GM12873 (cell line): ENCODE data around the gene TUSC2.

Experiments used
- CTCF ChIP-seq: IDR thresholded peaks from 2 replicates; pipeline ENCODE4 v1.5.1; 2012; ENCODE audit warnings: low read depth, mild to moderate bottlenecking, moderate library complexity, low read length, control low read depth; ENCODE audit not compliant: insufficient read depth; ENCODE audit errors: missing control alignments

The TUSC2 gene

DNA sequence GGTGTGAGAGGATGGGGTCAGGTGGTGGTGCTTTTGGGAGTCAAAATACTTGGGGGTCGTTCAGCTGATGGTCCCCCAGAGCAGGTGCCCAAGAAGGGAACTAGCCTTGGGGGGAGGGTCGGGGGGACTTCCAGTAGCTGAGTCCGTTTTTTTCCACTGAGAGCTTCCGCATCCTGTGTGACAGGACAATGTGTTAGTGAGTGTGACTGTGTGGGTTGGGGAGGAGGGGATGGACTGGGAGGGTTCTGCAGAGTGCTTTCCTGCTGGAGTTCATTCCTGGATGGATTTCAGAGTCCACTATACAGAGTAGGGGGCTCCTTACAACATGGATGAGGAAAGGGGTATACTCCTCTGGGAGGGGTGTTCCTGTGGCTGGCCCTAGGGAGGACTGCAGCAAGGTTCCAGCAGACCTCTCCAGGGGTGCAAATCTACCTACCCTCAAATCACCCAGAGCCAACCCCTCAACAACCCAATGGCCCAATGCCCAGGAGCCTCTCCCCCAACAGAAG is 4.9 kb downstream of the TUSC2 start:
- TF ChIP-seq CTCF, result no peak

- no peak for TF ChIP-seq CTCF
Measured at GRCh38 chr3:50322386-50323091, 5.5 kb downstream of the TUSC2 start, which contains the start of gene HYAL2. HYAL2 (minus strand) TSS chr3:50322745; CDS start chr3:50320489, 2,256 bp downstream.

DNA sequence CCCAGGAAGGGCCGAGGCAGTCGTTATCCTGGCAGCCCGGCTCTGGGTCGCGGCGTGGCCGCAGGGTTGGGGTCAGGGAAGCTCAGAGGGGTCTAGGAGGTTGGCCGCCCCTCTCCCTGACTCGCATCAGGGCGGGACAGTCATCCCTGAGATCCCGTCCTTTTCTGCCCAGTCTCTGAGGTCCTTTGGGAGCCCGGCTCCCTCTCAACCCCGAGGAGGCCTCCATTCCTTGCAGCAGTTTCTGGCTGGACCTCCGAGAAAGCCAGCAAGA is 6.0 kb downstream of the TUSC2 start:
- TF ChIP-seq CTCF, result no peak

GRCh38 chr3:50321336-50322114 is 6.5 kb downstream of the TUSC2 start:
- peak; percentile 74 for TF ChIP-seq CTCF

GRCh38 chr3:50320853-50321335 is 7.1 kb downstream of the TUSC2 start:
- TF ChIP-seq CTCF, result no peak

DNA sequence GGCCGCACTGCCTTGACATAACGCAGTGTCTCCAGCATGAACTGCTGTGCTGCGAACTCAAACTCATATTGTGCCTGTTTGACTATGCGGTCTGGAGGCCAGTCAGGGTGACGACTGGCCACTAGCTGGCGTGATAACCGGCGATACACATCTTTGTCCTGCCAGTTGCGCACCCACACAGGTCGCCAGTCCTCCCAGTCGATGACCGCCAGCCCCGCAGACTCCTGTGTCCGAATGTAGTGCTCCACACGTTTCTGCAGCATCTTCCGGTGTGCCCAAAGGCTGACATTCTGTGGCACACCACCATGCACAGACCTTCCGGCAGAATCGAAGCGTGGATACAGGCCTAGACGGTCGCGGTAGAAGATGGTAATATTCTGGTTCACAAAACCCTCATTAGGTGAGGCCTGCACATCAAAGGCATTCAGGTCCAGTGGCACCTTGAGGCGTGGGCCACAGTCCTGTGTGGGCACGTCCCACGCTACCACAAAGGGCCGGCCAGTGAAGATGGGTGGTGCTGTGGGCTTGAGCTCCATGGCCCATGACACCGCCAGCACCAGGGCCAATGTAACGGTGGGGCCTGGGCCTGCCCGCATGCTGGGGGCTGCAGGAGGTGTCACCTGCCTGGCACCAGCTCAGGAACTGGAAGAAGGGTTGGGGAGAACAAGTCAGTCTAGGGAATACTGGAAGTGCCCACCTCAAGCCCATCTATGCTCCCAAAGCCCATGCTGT is 8.0 kb downstream of the TUSC2 start:
- no peak for TF ChIP-seq CTCF
